RWPE2 (cell line): ENCODE results near the gene FOXE3.

Experiments used
- ATAC-seq: fragments of 200-7000 bp; cut with Tn5 transposase; 3 replicates; pipeline ENCODE4 v1.9.1; 2021; ENCODE audit warnings: low read depth
- DNase-seq: peaks from one replicate; pipeline ENCODE4 v3.0.0-alpha.2; 2020; ENCODE audit warnings: low spot score
- H3K27ac ChIP-seq: fragments of 450-650 bp; 2 replicates; pipeline ENCODE4 v1.5.1; 2017; ENCODE audit warnings: mild to moderate bottlenecking; ENCODE audit not compliant: poor library complexity, severe bottlenecking
- H3K27me3 ChIP-seq: fragments of 250-450 bp; sonication (Bioruptor Pico); 2 replicates; pipeline ENCODE4 v1.5.1; 2021; ENCODE audit warnings: mild to moderate bottlenecking, moderate library complexity; ENCODE audit not compliant: insufficient read depth, poor library complexity, severe bottlenecking
- H3K36me3 ChIP-seq: fragments of 250-450 bp; sonication (Bioruptor Pico); 2 replicates; pipeline ENCODE4 v1.5.1; 2020; ENCODE audit warnings: low read depth, mild to moderate bottlenecking, moderate library complexity
- H3K4me1 ChIP-seq: fragments of 250-450 bp; sonication (Bioruptor Pico); 2 replicates; pipeline ENCODE4 v1.5.1; 2021; ENCODE audit warnings: mild to moderate bottlenecking, moderate library complexity; ENCODE audit not compliant: insufficient read depth, poor library complexity, severe bottlenecking
- H3K4me3 ChIP-seq: fragments of 250-450 bp; sonication (Bioruptor Pico); 2 replicates; pipeline ENCODE4 v1.5.1; 2021; ENCODE audit warnings: mild to moderate bottlenecking, moderate library complexity; ENCODE audit not compliant: severe bottlenecking
- H3K9me3 ChIP-seq: fragments of 250-450 bp; sonication (Bioruptor Pico); 2 replicates; pipeline ENCODE4 v1.5.1; 2021; ENCODE audit warnings: mild to moderate bottlenecking, moderate library complexity; ENCODE audit not compliant: severe bottlenecking
- TF ChIP-seq, protein P1 (sequence below): fragments of 450-650 bp; IDR thresholded peaks from one replicate; pipeline ENCODE4 v1.5.1; 2017; ENCODE audit warnings: mild to moderate bottlenecking, moderate library complexity; ENCODE audit not compliant: poor library complexity, severe bottlenecking

FOXE3 gene

GRCh38 chr1:47442842-47443529 is 26.9 kb downstream of the FOXE3 start:
- peaks cover 95% of the 10 kb centered on the region for H3K27me3 ChIP-seq
- H3K9me3 ChIP-seq: no peaks in the 10 kb centered on the region
- no peak overlapping the region for H3K4me3 ChIP-seq
- DNase-seq (no peak), ATAC-seq (no peak)
- no peak overlapping the region for H3K27ac ChIP-seq
- H3K4me1 ChIP-seq: no peaks in the 10 kb centered on the region
- TF ChIP-seq, protein P1, sequence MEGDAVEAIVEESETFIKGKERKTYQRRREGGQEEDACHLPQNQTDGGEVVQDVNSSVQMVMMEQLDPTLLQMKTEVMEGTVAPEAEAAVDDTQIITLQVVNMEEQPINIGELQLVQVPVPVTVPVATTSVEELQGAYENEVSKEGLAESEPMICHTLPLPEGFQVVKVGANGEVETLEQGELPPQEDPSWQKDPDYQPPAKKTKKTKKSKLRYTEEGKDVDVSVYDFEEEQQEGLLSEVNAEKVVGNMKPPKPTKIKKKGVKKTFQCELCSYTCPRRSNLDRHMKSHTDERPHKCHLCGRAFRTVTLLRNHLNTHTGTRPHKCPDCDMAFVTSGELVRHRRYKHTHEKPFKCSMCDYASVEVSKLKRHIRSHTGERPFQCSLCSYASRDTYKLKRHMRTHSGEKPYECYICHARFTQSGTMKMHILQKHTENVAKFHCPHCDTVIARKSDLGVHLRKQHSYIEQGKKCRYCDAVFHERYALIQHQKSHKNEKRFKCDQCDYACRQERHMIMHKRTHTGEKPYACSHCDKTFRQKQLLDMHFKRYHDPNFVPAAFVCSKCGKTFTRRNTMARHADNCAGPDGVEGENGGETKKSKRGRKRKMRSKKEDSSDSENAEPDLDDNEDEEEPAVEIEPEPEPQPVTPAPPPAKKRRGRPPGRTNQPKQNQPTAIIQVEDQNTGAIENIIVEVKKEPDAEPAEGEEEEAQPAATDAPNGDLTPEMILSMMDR: no peak
- H3K36me3 ChIP-seq: no peaks in the 10 kb centered on the region

DNA sequence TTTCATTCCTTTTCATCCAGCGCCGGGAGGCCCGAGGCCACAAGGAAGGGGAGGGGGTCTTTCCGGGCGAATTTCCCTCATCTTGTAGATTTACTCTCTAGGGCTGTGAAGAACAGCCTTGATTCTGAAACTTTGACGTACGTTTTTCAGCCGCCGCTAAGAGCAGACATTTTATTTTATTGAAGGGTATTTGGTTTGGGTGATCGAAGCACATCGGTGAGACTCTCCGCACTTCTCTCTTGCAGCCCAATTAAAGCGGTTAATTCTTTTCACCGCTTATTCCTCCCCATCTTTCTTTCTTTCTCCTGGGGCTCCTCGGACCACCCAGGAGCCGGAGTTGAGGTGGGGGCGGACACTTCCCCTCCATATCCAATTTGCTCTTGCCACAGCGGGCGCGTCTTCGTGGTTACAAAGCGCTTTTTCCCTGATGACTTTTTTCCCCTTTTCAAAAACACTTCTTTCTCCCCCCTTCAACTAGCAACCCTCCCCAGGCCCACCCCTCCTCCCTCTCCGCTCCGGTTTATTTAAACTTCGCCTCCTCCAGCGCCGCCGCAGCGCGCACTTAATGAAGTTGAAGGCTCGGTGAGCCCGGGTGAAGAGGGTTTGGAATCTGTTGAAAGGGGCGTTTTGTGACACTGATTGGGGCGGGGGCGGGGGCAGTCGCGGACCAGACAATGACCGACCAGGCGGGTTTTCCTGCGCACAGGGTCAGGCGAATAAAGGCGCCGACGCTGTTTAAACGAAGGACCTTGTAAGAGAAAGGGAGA is 27.6 kb downstream of the FOXE3 start:
- Histone ChIP-seq H3K4me1 (no peaks in the 10 kb centered on the region), H3K27me3 (peaks cover 96% of the 10 kb centered on the region), H3K9me3 (no peaks in the 10 kb centered on the region), H3K36me3 (no peaks in the 10 kb centered on the region), H3K27ac (no peak overlapping the region), H3K4me3 (no peak overlapping the region)
- no peak for ATAC-seq
- DNase-seq: no peak
- TF ChIP-seq, protein P1: no peak

- DNase-seq (no peak), ATAC-seq (no peak)
- Histone ChIP-seq H3K27ac (no peak overlapping the region), H3K27me3 (peaks cover 98% of the 10 kb centered on the region), H3K36me3 (no peaks in the 10 kb centered on the region), H3K4me1 (no peaks in the 10 kb centered on the region), H3K4me3 (no peak overlapping the region), H3K9me3 (no peaks in the 10 kb centered on the region)
- TF ChIP-seq, protein P1: no peak
These were observed 28.1 kb downstream of the FOXE3 start for GRCh38 chr1:47444297-47444561.

DNA sequence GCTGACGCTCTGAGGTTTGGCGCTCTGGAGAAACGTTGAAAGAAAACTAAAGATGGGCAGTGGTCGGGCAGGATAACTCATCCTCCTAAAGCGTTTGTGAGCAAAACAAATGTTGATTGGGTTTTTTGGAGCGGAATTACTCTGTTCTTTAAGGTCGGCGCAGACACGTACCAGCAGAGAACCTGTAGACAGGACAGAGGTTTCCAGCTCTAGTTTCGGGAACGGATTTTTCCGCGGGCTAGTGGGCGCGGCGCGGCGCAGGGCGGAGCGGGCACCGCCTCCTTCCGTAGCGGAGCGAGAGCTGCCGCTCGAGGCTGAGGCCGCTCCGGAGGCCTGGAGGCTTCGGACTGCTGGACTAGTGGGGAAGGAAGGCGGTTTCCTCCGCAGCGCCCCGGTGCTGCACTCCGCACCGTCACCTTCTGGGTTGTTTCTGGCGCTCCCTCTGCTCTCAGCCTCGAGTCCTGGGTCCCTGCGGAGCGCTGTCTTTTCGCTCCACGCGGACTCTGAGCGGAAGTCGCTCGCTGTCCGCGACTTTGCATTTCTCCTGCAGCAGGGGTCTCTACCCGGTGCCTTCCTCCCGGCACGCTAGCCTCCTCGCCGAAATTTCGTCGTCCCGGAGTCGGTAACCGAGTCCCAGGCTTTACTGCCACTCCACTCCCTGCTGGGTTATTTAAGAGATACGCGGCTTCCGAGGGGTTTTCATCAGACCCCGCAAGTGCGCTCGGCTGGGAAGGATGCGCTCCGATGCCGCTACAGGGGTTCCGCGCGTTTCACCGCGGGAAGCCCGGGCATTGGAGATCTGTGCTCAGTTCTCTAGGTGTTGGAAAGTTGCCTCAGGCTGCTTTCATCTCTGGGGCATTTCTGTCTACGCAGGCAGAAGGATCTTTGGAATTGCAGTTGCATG is 28.7 kb downstream of the FOXE3 start:
- no peak overlapping the region for H3K4me3 ChIP-seq
- TF ChIP-seq, protein P1: no peak
- peak; percentile 69 for ATAC-seq
- peaks cover 98% of the 10 kb centered on the region for H3K27me3 ChIP-seq
- H3K27ac ChIP-seq: no peak overlapping the region
- H3K9me3 ChIP-seq: no peaks in the 10 kb centered on the region
- H3K4me1 ChIP-seq: no peaks in the 10 kb centered on the region
- no peaks in the 10 kb centered on the region for H3K36me3 ChIP-seq
- DNase-seq: no peak
